ENCODE data around the gene MAN1B1.

Gene MAN1B1

GRCh38 chr9:137086531-137087408 lies at the start of gene MAN1B1:
TSS of gene MAN1B1 (plus strand) at chr9:137086985. CDS start at chr9:137087000, 15 bp downstream.
- peak; percentile 94 for DNase-seq

GRCh38 chr9:137037035-137037434 lies 49.8 kb upstream of the MAN1B1 start:
- no peak for DNase-seq

- DNase-seq: no peak
Observed at GRCh38 chr9:137037483-137037882, 49.3 kb upstream of the MAN1B1 start.

GRCh38 chr9:137038916-137039315 lies 47.9 kb upstream of the MAN1B1 start:
- DNase-seq: no peak

- no peak for DNase-seq
Observed at GRCh38 chr9:137039611-137040366, 47.0 kb upstream of the MAN1B1 start.

GRCh38 chr9:137040568-137040967 lies 46.2 kb upstream of the MAN1B1 start:
- DNase-seq: no peak

- no peak for DNase-seq
Observed at GRCh38 chr9:137041124-137041523, 45.7 kb upstream of the MAN1B1 start.

- no peak for DNase-seq
Observed at GRCh38 chr9:137042751-137043727, 43.7 kb upstream of the MAN1B1 start.

- DNase-seq: no peak
Observed at GRCh38 chr9:137044037-137044436, 42.7 kb upstream of the MAN1B1 start.

GRCh38 chr9:137044502-137045177 lies 42.1 kb upstream of the MAN1B1 start:
- no peak for DNase-seq

- DNase-seq: no peak
Observed at GRCh38 chr9:137045294-137046087, 41.3 kb upstream of the MAN1B1 start.

- no peak for DNase-seq
Observed at GRCh38 chr9:137046088-137046787, 40.5 kb upstream of the MAN1B1 start, which contains the start of gene NPDC1. TSS of gene NPDC1 (minus strand) at chr9:137046177. CDS start at chr9:137045989, 188 bp downstream.

- DNase-seq: no peak
Observed at GRCh38 chr9:137048655-137049543, 37.9 kb upstream of the MAN1B1 start.

GRCh38 chr9:137049544-137050449 lies 37.0 kb upstream of the MAN1B1 start:
- DNase-seq: no peak

GRCh38 chr9:137050570-137050969 lies 36.2 kb upstream of the MAN1B1 start:
- DNase-seq: no peak

GRCh38 chr9:137051145-137051724 lies 35.5 kb upstream of the MAN1B1 start:
- DNase-seq: no peak

- DNase-seq: no peak
Observed at GRCh38 chr9:137052293-137052692, 34.5 kb upstream of the MAN1B1 start.

Measured in GOT3 (cell line).